Testis (tissue), 3 donors: ENCODE results near the gene RPP25L. TPM values are rescaled to one million over a fixed set of nuclear protein-coding genes. Genes with fewer than 3 reads are reported as not detected.

Experiments
- DNase-seq: peaks from one replicate; pipeline ENCODE4 v3.0.0-alpha.2; 2019
- H3K27ac ChIP-seq, 2 donors: fragments of 200-600 bp; sonication (generic); one replicate each; pipeline ENCODE4 v1.5.1; 2019
- H3K27me3 ChIP-seq: fragments of 200-600 bp; sonication (generic); one replicate; pipeline ENCODE4 v1.5.1; 2019
- H3K36me3 ChIP-seq: fragments of 200-600 bp; sonication (generic); one replicate; pipeline ENCODE4 v1.5.1; 2017; ENCODE audit warnings: low read depth; ENCODE audit errors: missing control alignments
- H3K4me1 ChIP-seq: fragments of 200-600 bp; sonication (generic); one replicate; pipeline ENCODE4 v1.5.1; 2019
- H3K4me3 ChIP-seq, 2 donors: fragments of 200-600 bp; sonication (generic); one replicate each; pipeline ENCODE4 v1.5.1; 2017 to 2019
- H3K9me3 ChIP-seq: fragments of 200-600 bp; sonication (generic); one replicate; pipeline ENCODE4 v1.5.1; 2017
- CTCF ChIP-seq, 3 experiments: fragments of 450-650 bp in 2 of 3; fragments of 200-600 bp in 1 of 3; sonication (generic) in 1 of 3; IDR thresholded peaks; one replicate each; pipeline ENCODE4 v1.5.1; 2016 to 2019; ENCODE audit warnings: antibody characterized with exemption in 3 of 3, mild to moderate bottlenecking in 2 of 3, moderate library complexity in 1 of 3
- POLR2A ChIP-seq: fragments of 450-650 bp; IDR thresholded peaks from one replicate; pipeline ENCODE4 v1.6.1; 2017; ENCODE audit warnings: antibody characterized with exemption, mild to moderate bottlenecking, moderate library complexity
- WGBS, 2 donors: methylation state at CpG; one replicate each; pipeline ENCODE4 v1.1.5; 2018; 5-methylcytosine and 5-hydroxymethylcytosine counted together
- intact Hi-C: fragments of 100-400 bp; cut with DNase I; formaldehyde crosslinking; loops from one replicate; pipeline ENCODE4 v1.15.1; 2023; ENCODE audit warnings: low total_unique reads
- polyA plus RNA-seq: library from polyadenylated mRNA; stranded (reverse); fragments of 350-450 nt; fragmentation: Illumina TruSeq; extraction: RNeasy Lipid Tissue Mini Kit (QIAGEN cat#74804); gene quantifications from one replicate; pipeline ENCODE4 v1.2.3, GENCODE V29; 2014; ENCODE audit warnings: low read depth, low replicate concordance; ENCODE audit not compliant: insufficient read depth
- total RNA-seq, 2 donors: library from RNA; depleted of rRNA; stranded (reverse); fragments of >200 nt; gene quantifications; one replicate each; pipeline ENCODE4 v1.2.3, GENCODE V29; 2016

RPP25L gene
- total and polyA plus RNA-seq, 3 donors from 2014 or later: 23.5 to 26.8 (median 25.1) TPM

GRCh38 chr9:34629491-34629808, 17.6 kb upstream of the RPP25L start:
- DNase-seq: no peak
- Histone ChIP-seq H3K4me3 (no peak overlapping the region), H3K27ac (no peak overlapping the region), H3K36me3 (no peaks in the 10 kb centered on the region), H3K4me1 (peaks cover 12% of the 10 kb centered on the region), H3K9me3 (no peaks in the 10 kb centered on the region), H3K27me3 (no peaks in the 10 kb centered on the region)
- TF ChIP-seq CTCF (IDR thresholded peaks at IDR 0.05) (no peak), POLR2A (no peak)
- intact Hi-C loops: no loop called here
- 13 to 27% methylated on average over 5 of the region's 5 CpGs for WGBS, 2 donors

GRCh38 chr9:34628656-34629490, 17.0 kb upstream of the RPP25L start, which contains the start of gene ARID3C:
Gene ARID3C (minus strand): TSS chr9:34629066. CDS start chr9:34628014, 1,052 bp downstream.
- Histone ChIP-seq H3K9me3 (no peaks in the 10 kb centered on the region), H3K27me3 (no peaks in the 10 kb centered on the region), H3K27ac (no peak within 1 kb of the TSS), H3K36me3 (no peaks in the 10 kb centered on the region), H3K4me3 (peak within 1 kb of the TSS; percentile 31 to 40), H3K4me1 (peaks cover 13% of the 10 kb centered on the region)
- 0 to 2% methylated on average over 16 to 46 of the region's 69 CpGs for WGBS, 2 donors
- TF ChIP-seq CTCF (IDR thresholded peaks at IDR 0.05): no peak
- no peak for TF ChIP-seq POLR2A
- DNase-seq: peak; percentile 21
- intact Hi-C loops: no loop called here

- H3K27me3 ChIP-seq: no peaks in the 10 kb centered on the region
- intact Hi-C loops: no loop called here
Observed at GRCh38 chr9:34627716-34628655, 16.1 kb upstream of the RPP25L start.

GRCh38 chr9:34625186-34625486, 13.2 kb upstream of the RPP25L start:
- no peak for DNase-seq
- no peak for TF ChIP-seq POLR2A
- TF ChIP-seq CTCF (IDR thresholded peaks at IDR 0.05): no peak
- Histone ChIP-seq H3K27me3 (no peaks in the 10 kb centered on the region), H3K36me3 (no peaks in the 10 kb centered on the region), H3K4me1 (peaks cover 22% of the 10 kb centered on the region), H3K4me3 (no peak overlapping the region), H3K27ac (no peak overlapping the region), H3K9me3 (no peaks in the 10 kb centered on the region)
- intact Hi-C loops: no loop called here
- WGBS, 2 donors: 64 to 71% methylated on average over 3 of the region's 3 CpGs

More at GRCh38 chr9:34627716-34628655, 16.1 kb upstream of the RPP25L start:
- Histone ChIP-seq H3K36me3 (no peaks in the 10 kb centered on the region), H3K4me1 (peaks cover 22% of the 10 kb centered on the region), H3K4me3 (peak overlapping the region; percentile 31 to 40), H3K27ac (no peak overlapping the region), H3K9me3 (no peaks in the 10 kb centered on the region)
- TF ChIP-seq CTCF (IDR thresholded peaks at IDR 0.05) (no peak), POLR2A (no peak)
- no peak for DNase-seq
- 39 to 44% methylated on average over 20 of the region's 20 CpGs for WGBS, 2 donors
